GM18505 (cell line): ENCODE measurements around the gene RPUSD3.

ENCODE experiments used
- ATAC-seq: cut with Tn5 transposase; IDR thresholded peaks from one replicate; pipeline ENCODE4 v1.9.1; 2021; ENCODE audit not compliant: unreplicated experiment
- POLR2A ChIP-seq: IDR thresholded peaks from 4 replicates; pipeline ENCODE4 v1.6.1; 2011; ENCODE audit warnings: borderline replicate concordance; ENCODE audit not compliant: insufficient read depth, insufficient read length; ENCODE audit errors: extremely low read depth

The RPUSD3 gene, protein sequence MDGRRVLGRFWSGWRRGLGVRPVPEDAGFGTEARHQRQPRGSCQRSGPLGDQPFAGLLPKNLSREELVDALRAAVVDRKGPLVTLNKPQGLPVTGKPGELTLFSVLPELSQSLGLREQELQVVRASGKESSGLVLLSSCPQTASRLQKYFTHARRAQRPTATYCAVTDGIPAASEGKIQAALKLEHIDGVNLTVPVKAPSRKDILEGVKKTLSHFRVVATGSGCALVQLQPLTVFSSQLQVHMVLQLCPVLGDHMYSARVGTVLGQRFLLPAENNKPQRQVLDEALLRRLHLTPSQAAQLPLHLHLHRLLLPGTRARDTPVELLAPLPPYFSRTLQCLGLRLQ

DNA sequence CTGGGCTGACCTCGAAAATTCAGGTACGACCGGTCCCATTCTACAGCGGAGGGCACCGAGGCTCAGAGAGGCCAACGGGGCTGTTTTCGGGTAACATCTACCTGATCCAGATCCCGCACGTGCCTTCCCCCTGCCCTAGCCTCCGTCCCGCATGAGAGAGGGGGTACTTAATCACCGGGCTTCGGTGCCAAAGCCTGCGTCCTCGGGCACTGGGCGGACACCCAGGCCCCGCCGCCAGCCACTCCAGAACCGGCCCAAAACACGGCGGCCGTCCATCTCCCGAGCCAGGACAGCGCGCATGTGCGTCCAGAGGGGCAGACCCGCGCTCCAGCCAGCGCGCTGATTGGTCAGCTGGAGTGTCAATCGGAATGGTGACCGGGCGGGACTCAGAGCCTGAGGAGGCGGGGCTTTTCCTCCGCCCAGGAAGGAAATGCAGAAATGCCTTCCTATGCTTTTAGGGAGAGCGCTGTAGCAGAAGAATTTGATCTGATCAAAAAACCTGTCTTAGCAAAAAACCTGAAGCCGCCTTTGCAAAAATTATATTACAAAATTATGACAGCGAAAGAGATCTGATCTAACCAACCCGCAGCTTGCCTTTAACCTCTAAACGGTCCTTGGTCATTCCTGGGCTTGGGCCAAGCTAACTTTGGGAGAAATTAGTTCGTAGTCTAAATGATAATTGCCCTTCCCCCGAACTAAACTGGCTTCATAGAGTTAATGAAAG lies at the start of gene RPUSD3:
TSS of gene RPUSD3 (minus strand) at position 294 of the 724 bp plus-strand sequence. CDS start at position 276, 18 bp downstream.
- ATAC-seq = peak; percentile 97
- TF ChIP-seq POLR2A = peak; percentile 81

- TF ChIP-seq POLR2A = no peak
- no peak for ATAC-seq
Measured at GRCh38 chr3:9891072-9891622, 47.3 kb upstream of the RPUSD3 start.

DNA sequence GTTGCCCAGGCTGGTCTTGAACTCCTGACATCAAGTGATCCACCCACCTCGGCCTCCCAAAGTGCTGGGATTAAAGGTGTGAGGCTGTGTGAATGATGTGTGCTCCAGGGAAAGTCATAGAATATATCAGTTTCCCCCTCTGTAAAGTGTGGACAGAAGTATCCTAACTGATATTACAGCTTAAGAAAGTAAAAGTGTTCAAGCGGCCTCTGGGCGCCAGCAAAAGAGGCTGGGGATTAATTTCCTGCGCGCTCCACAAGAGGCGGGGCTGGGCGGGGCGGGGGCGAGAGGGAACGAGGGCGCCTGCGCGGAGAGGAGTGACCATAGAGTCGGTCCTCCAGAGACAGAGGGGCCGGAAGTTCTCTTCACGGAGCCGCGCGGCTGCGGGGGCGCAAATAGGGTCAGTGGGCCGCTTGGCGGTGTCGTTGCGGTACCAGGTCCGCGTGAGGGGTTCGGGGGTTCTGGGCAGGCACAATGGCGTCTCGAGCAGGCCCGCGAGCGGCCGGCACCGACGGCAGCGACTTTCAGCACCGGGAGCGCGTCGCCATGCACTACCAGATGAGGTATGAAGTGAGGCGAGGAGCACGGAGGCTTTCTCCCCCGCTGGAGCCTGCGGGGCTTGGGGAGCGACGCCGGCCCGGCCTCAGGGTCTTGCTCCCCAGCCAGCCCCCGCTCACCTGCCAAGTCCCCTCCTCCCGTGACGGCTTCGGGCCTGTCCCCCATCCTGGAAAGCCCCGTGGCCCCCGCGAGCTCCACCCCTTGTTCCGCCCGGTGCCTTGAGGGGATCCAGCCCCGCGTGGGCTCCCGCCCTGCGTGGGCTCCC lies 46.7 kb upstream of the RPUSD3 start, which contains the start of gene JAGN1:
TSS of gene JAGN1 (plus strand) at position 362 of the 823 bp plus-strand sequence. CDS start at position 475, 113 bp downstream.
- TF ChIP-seq POLR2A = peak; percentile 95
- peak; percentile 78 for ATAC-seq

- no peak for TF ChIP-seq POLR2A
- ATAC-seq = no peak
Measured at GRCh38 chr3:9889405-9889804, 45.6 kb upstream of the RPUSD3 start.

DNA sequence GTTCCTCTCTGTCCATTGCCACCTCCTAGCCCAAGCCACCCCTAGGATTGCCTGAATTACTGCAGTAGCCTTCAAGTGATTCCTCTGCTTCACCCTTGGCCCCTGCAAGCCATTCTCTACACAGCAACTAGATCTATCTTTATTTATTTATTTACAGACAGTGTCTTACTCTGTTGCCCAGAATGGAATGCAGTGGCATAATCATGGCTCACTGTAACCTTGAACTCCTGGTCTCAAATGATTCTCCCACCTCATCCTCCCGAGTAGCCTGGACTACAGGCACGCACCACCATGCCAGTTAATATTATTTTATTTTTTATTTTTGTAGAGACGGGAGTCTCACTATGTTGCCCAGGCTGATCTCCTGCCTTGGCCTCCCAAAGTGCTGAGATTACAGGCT lies 44.7 kb upstream of the RPUSD3 start:
- no peak for TF ChIP-seq POLR2A
- no peak for ATAC-seq

DNA sequence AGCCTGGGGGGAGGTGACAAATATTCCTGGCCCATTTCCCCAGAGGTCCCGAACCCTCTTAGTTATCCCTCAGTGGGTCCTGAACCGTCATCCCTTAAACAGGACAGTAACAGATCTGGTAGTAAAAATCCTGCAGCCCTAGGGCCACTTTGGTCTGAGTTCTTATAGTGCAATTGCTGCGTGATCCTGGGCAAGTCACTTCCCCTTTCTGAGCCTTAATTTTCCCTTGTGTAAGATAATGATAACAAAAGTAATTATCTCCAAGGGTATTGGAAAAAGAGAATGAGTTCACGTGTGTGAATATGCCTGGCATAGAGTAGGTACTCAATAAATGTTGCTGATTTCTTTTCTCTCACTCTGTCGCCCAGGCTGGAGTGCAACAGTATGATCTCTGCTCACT lies 43.7 kb upstream of the RPUSD3 start:
- no peak for TF ChIP-seq POLR2A
- no peak for ATAC-seq

- no peak for ATAC-seq
- TF ChIP-seq POLR2A = no peak
Measured at GRCh38 chr3:9886328-9886727, 42.5 kb upstream of the RPUSD3 start.

- ATAC-seq = no peak
- no peak for TF ChIP-seq POLR2A
Measured at GRCh38 chr3:9884555-9885165, 40.9 kb upstream of the RPUSD3 start.

GRCh38 chr3:9883706-9884554 lies 40.1 kb upstream of the RPUSD3 start:
- no peak for TF ChIP-seq POLR2A
- no peak for ATAC-seq

- TF ChIP-seq POLR2A = no peak
- no peak for ATAC-seq
Measured at GRCh38 chr3:9881441-9881840, 37.6 kb upstream of the RPUSD3 start.

DNA sequence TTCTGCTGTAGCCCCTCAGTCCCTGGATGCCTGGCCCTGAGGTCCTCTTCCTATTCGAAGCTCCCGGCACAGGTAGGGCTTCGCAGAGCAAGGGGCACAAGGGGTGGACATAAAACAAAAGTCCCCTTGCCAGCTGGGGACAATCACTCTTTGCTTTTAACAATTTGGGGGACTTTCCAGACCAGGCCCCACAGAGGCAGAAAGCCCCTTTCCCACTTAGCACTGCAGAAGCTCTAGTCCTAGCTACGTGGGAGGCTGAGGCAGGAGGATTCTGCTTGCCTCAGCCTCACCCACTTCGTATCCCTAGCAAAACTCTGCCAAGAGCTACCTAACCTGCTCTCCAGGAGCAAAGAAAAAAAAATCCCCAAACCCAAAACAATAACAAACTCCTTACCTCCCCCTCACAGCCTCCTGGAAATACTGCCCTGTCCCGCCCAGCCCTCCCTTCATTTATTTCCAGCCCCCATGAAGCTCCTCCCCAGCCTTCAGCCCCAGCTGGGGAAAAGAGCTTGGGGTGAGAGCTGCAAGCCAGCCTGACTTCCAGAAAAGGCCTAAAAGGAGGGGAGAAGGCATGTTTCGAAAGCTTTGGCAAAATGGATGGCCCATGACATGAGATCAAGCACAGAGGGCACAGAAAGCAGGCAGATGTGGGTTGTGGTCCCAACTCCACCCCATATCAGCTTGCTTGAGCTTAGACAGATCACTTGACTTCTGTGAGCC lies 36.2 kb upstream of the RPUSD3 start, which contains the start of gene CIDEC:
TSS of gene CIDEC (minus strand) at position 424 of the 720 bp plus-strand sequence. CDS start 1,767 bp downstream, outside the sequence.
- ATAC-seq = no peak
- TF ChIP-seq POLR2A = no peak
